Measurements from ENCODE around the gene ISL2.

- TF ChIP-seq CTCF (optimal IDR thresholded peaks at IDR 0.05 in 1 of 3, IDR thresholded peaks at IDR 0.05 in 1 of 3, conservative IDR thresholded peaks at IDR 0.05 in 1 of 3; ENCODE audit: extremely low read depth in 1 of 3, insufficient read depth in 2 of 3, low read length in 3 of 3) (no peak), EZH2 (IDR thresholded peaks at IDR 0.05; ENCODE audit: low read length) (no peak)
Observed at GRCh38 chr15:76296849-76297248, 39.7 kb upstream of the ISL2 start.

All from keratinocyte (primary cell).